Measurements from ENCODE around the gene APOC1. TPM values are rescaled to one million over a fixed set of nuclear protein-coding genes. Genes with fewer than 3 reads are reported as not detected.

The APOC1 gene
- total and polyA plus RNA-seq, 5 donors from 2014 or later: not detected

GRCh38 chr19:44948763-44949374 lies 34.5 kb downstream of the APOC1 start:
- no peak for ATAC-seq (ENCODE audit: low read depth in 2 of 2)
- Mint-ChIP-seq H3K27ac (no peak overlapping the region), H3K27me3 (no peaks in the 10 kb centered on the region)

GRCh38 chr19:44949550-44949949 lies 35.1 kb downstream of the APOC1 start:
- H3K27me3 Mint-ChIP-seq: no peaks in the 10 kb centered on the region
- H3K27ac Mint-ChIP-seq: no peak overlapping the region
- Histone ChIP-seq H3K9me3 (ENCODE audit: control insufficient read depth in 2 of 2, low read length in 2 of 2) (no peaks in the 10 kb centered on the region), H3K4me1 (ENCODE audit: control insufficient read depth, insufficient read depth, low read length, poor library complexity, severe bottlenecking) (peaks cover 8% of the 10 kb centered on the region), H3K27me3 (ENCODE audit: control insufficient read depth, insufficient read depth, low read length) (no peaks in the 10 kb centered on the region), H3K4me3 (ENCODE audit: low read depth, low read length) (no peak overlapping the region), H3K27ac (ENCODE audit: insufficient read depth, low read length, poor library complexity, severe bottlenecking) (no peak overlapping the region), H3K36me3 (ENCODE audit: control insufficient read depth, insufficient read depth, low read length) (peaks cover 9% of the 10 kb centered on the region)
- peaks cover 0 to 15% (median 6%) of the 10 kb centered on the region in 4 donors for H3K4me1 Mint-ChIP-seq
- H3K4me3 Mint-ChIP-seq: no peak overlapping the region
- H3K36me3 Mint-ChIP-seq: no peaks in the 10 kb centered on the region
- H3K9me3 Mint-ChIP-seq: no peaks in the 10 kb centered on the region
- no peak for ATAC-seq (ENCODE audit: low read depth in 2 of 2)
- DNase-seq: no peak

More at GRCh38 chr19:44948763-44949374, 34.5 kb downstream of the APOC1 start:
- H3K9me3 ChIP-seq (ENCODE audit: control insufficient read depth in 2 of 2, low read length in 2 of 2): no peaks in the 10 kb centered on the region
- Mint-ChIP-seq H3K36me3 (no peaks in the 10 kb centered on the region), H3K4me3 (no peak overlapping the region), H3K9me3 (no peaks in the 10 kb centered on the region), H3K4me1 (peaks cover 0 to 11% (median 4%) of the 10 kb centered on the region in 4 donors)
- no peak overlapping the region for H3K4me3 ChIP-seq (ENCODE audit: low read depth, low read length)
- peaks cover 9% of the 10 kb centered on the region for H3K36me3 ChIP-seq (ENCODE audit: control insufficient read depth, insufficient read depth, low read length)
- no peak overlapping the region for H3K27ac ChIP-seq (ENCODE audit: insufficient read depth, low read length, poor library complexity, severe bottlenecking)
- no peak for DNase-seq
- H3K4me1 ChIP-seq (ENCODE audit: control insufficient read depth, insufficient read depth, low read length, poor library complexity, severe bottlenecking): peaks cover 1% of the 10 kb centered on the region
- no peaks in the 10 kb centered on the region for H3K27me3 ChIP-seq (ENCODE audit: control insufficient read depth, insufficient read depth, low read length)

- Mint-ChIP-seq H3K36me3 (no peaks in the 10 kb centered on the region), H3K4me3 (peak overlapping the region in 3 of 4 donors; percentile 16 to 55 (median 43)), H3K4me1 (peaks cover 0 to 31% (median 16%) of the 10 kb centered on the region in 4 donors), H3K27ac (peak overlapping the region in 2 of 3 donors; percentile 25 to 68), H3K9me3 (no peaks in the 10 kb centered on the region), H3K27me3 (peaks cover 4% of the 10 kb centered on the region)
- no peak for ATAC-seq (ENCODE audit: low read depth in 2 of 2)
- H3K4me1 ChIP-seq (ENCODE audit: control insufficient read depth, insufficient read depth, low read length, poor library complexity, severe bottlenecking): peaks cover 21% of the 10 kb centered on the region
- H3K4me3 ChIP-seq (ENCODE audit: low read depth, low read length): no peak overlapping the region
- peak; percentile 55 to 79 (median 77) for DNase-seq
- H3K27ac ChIP-seq (ENCODE audit: insufficient read depth, low read length, poor library complexity, severe bottlenecking): no peak overlapping the region
- no peaks in the 10 kb centered on the region for H3K9me3 ChIP-seq (ENCODE audit: control insufficient read depth in 2 of 2, low read length in 2 of 2)
- H3K27me3 ChIP-seq (ENCODE audit: control insufficient read depth, insufficient read depth, low read length): no peaks in the 10 kb centered on the region
- H3K36me3 ChIP-seq (ENCODE audit: control insufficient read depth, insufficient read depth, low read length): peaks cover 9% of the 10 kb centered on the region
Observed at GRCh38 chr19:44951179-44952159, 37.1 kb downstream of the APOC1 start.

GRCh38 chr19:44954278-44954648 lies 39.9 kb downstream of the APOC1 start:
- H3K27ac ChIP-seq (ENCODE audit: insufficient read depth, low read length, poor library complexity, severe bottlenecking): peak overlapping the region; percentile 89
- peaks cover 4% of the 10 kb centered on the region for H3K27me3 Mint-ChIP-seq
- peak overlapping the region; percentile 94 to 97 (median 96) for H3K4me3 Mint-ChIP-seq
- H3K36me3 ChIP-seq (ENCODE audit: control insufficient read depth, insufficient read depth, low read length): peaks cover 9% of the 10 kb centered on the region
- no peaks in the 10 kb centered on the region for H3K9me3 ChIP-seq (ENCODE audit: control insufficient read depth in 2 of 2, low read length in 2 of 2)
- no peaks in the 10 kb centered on the region for H3K27me3 ChIP-seq (ENCODE audit: control insufficient read depth, insufficient read depth, low read length)
- peak overlapping the region; percentile 97 to 99 (median 97) for H3K27ac Mint-ChIP-seq
- peak overlapping the region; percentile 98 for H3K4me3 ChIP-seq (ENCODE audit: low read depth, low read length)
- DNase-seq (no peak), ATAC-seq (ENCODE audit: low read depth in 2 of 2) (peak; percentile 1 to 2)
- peaks cover 0 to 54% (median 29%) of the 10 kb centered on the region in 4 donors for H3K4me1 Mint-ChIP-seq
- no peaks in the 10 kb centered on the region for H3K36me3 Mint-ChIP-seq
- H3K9me3 Mint-ChIP-seq: no peaks in the 10 kb centered on the region
- H3K4me1 ChIP-seq (ENCODE audit: control insufficient read depth, insufficient read depth, low read length, poor library complexity, severe bottlenecking): peaks cover 37% of the 10 kb centered on the region

DNA sequence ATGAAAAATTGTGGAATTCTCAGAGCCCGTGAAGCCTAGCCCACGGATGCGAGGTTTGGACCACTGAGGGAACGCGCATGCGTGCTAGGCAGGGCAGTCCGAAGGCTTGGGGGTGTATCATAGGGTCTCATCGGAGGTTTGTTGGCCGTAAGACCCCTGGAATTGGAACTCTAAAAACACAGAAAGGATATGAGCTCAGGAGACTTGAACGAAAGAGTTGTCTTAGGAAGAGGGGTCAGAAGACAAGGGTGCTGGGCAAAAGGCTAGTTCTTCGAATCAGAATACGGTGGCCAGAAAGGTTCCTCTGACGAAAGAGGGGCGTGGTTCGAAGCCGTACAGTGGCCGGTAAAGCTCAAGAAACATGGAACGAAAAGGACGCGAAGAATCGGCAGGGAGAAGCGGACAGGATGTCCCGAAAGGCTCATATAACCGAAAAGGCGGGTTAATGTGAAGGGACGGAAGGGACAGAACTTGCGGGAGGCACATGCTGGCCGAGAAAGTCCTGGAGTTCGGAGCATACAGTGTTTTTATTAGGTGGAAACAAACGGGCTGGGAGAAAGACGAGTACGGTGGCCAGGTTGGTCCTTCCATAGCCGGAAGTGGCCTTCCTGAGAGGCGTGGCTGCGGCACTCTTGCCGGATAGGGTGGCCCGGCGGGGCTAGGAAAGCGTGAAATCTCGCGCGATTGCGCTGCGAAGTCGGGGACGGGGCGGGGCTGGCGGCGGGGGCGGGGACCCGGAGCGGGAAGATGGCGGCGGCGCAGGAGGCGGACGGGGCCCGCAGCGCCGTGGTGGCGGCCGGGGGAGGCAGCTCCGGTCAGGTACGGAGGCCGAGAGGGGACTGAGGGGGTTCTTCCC lies 40.5 kb downstream of the APOC1 start, which contains the start of gene CLPTM1:
Gene CLPTM1 (plus strand): TSS at position 732 of the 856 bp plus-strand sequence. CDS start 16 bp downstream, at position 748.
- no peaks in the 10 kb centered on the region for H3K9me3 Mint-ChIP-seq
- H3K27ac Mint-ChIP-seq: peak within 1 kb of the TSS; percentile 97 to 99 (median 97)
- H3K4me3 Mint-ChIP-seq: peak within 1 kb of the TSS; percentile 95 to 97 (median 96)
- Histone ChIP-seq H3K27ac (ENCODE audit: insufficient read depth, low read length, poor library complexity, severe bottlenecking) (peak within 1 kb of the TSS; percentile 89), H3K9me3 (ENCODE audit: control insufficient read depth in 2 of 2, low read length in 2 of 2) (no peaks in the 10 kb centered on the region), H3K4me1 (ENCODE audit: control insufficient read depth, insufficient read depth, low read length, poor library complexity, severe bottlenecking) (peaks cover 37% of the 10 kb centered on the region), H3K36me3 (ENCODE audit: control insufficient read depth, insufficient read depth, low read length) (peaks cover 12% of the 10 kb centered on the region), H3K27me3 (ENCODE audit: control insufficient read depth, insufficient read depth, low read length) (no peaks in the 10 kb centered on the region), H3K4me3 (ENCODE audit: low read depth, low read length) (peak within 1 kb of the TSS; percentile 98)
- H3K4me1 Mint-ChIP-seq: peaks cover 0 to 60% (median 33%) of the 10 kb centered on the region in 4 donors
- H3K36me3 Mint-ChIP-seq: no peaks in the 10 kb centered on the region
- DNase-seq: peak; percentile 94 to 98 (median 97)
- H3K27me3 Mint-ChIP-seq: peaks cover 4% of the 10 kb centered on the region
- peak; percentile 93 to 95 for ATAC-seq (ENCODE audit: low read depth in 2 of 2)

DNA sequence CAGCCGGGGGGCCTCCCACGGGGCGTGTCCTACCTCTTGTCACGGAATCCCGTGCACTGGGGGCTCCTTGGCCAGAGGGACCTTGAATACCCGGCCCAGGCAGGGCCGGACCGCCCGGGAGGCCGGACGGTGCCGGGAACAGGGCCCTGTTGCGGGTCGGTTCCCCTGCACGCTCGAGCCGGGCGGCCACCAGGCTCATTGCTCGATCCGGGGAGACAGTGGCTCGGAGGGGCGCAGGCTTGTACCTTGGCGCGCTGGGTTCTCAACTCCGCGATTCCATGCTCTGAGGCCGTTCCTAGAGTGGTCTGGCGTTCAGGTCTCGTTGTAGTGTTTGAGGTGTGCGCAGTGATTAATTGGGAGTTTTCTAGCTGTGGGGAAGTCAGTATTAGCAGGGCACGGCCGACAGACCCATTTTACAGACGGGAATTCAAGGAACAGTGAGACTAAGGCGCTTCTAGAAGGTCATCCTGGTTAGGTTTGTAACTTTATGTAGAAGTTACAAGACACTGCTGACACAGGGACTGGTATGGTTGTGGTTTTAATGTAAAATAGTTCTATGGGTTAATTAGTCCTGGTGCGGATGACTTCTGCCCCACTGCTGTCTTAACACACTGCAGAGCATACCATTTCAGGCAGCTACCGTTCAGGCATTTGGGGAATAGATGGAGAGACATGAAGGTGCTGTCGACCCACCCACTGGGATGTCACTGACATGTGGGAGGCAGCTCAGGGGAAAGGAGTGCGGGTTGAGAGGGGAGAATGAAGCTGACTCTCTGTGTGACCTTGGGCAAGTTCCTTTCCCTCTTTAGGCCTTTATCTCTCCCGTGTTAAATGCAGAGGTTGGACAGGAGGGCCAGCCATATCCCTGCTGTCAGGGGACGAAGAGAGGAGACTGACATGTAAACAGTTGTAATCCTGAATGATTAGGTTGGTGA lies 41.4 kb downstream of the APOC1 start:
- H3K36me3 ChIP-seq (ENCODE audit: control insufficient read depth, insufficient read depth, low read length): peaks cover 8% of the 10 kb centered on the region
- H3K27me3 Mint-ChIP-seq: peaks cover 4% of the 10 kb centered on the region

More for the DNA sequence above, 41.4 kb downstream of the APOC1 start:
- H3K27ac Mint-ChIP-seq: peak overlapping the region; percentile 56 to 99 (median 93)
- peak overlapping the region; percentile 95 to 97 (median 96) for H3K4me3 Mint-ChIP-seq
- peak overlapping the region; percentile 89 for H3K27ac ChIP-seq (ENCODE audit: insufficient read depth, low read length, poor library complexity, severe bottlenecking)
- ATAC-seq (ENCODE audit: low read depth in 2 of 2) (peak in 1 of 2 donors; percentile 1), DNase-seq (peak in 1 of 3 donors; percentile 4)
- H3K9me3 Mint-ChIP-seq: no peaks in the 10 kb centered on the region
- H3K4me1 ChIP-seq (ENCODE audit: control insufficient read depth, insufficient read depth, low read length, poor library complexity, severe bottlenecking): peaks cover 37% of the 10 kb centered on the region
- H3K36me3 Mint-ChIP-seq: peaks cover 5% of the 10 kb centered on the region
- H3K4me3 ChIP-seq (ENCODE audit: low read depth, low read length): peak overlapping the region; percentile 86
- no peaks in the 10 kb centered on the region for H3K9me3 ChIP-seq (ENCODE audit: control insufficient read depth in 2 of 2, low read length in 2 of 2)
- H3K27me3 ChIP-seq (ENCODE audit: control insufficient read depth, insufficient read depth, low read length): no peaks in the 10 kb centered on the region
- peaks cover 0 to 68% (median 41%) of the 10 kb centered on the region in 4 donors for H3K4me1 Mint-ChIP-seq

Data from CD4-positive, CD25-positive, alpha-beta regulatory T cell (primary cell).